ENCODE measurements around the gene RBM26. TPM values are rescaled to one million over a fixed set of nuclear protein-coding genes. Genes with fewer than 3 reads are reported as not detected.

RBM26 gene
- total RNA-seq, 4 donors from 2014 or later, result 21.1 to 43.1 (median 26.9) TPM

DNA sequence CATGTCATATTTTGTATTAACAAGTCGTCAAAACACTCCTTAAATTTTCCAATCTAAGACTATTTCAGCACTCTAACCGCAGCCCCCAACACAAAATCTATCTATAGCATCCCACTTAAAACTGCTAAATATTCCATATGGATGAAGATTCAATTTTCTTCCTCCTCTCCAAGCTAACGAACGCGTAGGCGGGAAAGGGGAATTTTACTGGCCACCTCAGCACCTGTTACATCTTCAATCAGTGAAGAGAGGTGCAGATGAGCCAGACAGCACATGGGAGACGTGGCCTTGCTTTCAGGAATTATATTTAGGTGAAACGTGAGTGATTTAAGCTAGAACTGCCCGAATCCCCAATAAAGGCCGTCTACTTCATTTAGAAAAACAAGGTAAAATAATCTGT lies 1.1 kb downstream of the RBM26 start:
- no peak for ATAC-seq

DNA sequence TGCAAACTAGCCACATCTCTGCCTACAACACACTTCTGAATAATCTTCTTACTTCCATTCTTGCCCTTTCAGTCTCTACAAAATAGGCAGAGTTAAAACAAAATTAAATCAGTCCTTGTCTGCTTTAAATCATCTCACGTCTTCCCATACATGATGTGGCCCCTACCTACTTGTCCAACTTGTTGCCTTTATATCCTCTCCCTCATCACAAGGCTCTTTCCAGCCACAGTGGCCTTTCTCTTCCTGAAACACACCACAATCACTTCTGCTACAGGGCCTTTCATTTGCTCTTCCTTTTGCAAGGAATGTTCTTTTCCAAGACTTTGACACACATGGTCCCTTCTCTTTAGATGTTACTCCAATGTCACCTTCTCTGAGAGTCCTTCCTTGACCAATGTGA lies 1.7 kb downstream of the RBM26 start:
- Histone ChIP-seq H3K27ac (no peak overlapping the region), H3K4me3 (peak overlapping the region; percentile 87 to 94), H3K9me3 (no peaks in the 10 kb centered on the region), H3K4me1 (peaks cover 17 to 61% (median 22%) of the 10 kb centered on the region in 3 donors), H3K36me3 (no peaks in the 10 kb centered on the region), H3K27me3 (no peaks in the 10 kb centered on the region)
- no peak for TF ChIP-seq POLR2AphosphoS5 (IDR thresholded peaks at IDR 0.05)
- no peak for TF ChIP-seq EP300 (IDR thresholded peaks at IDR 0.05)
- TF ChIP-seq, protein P1, sequence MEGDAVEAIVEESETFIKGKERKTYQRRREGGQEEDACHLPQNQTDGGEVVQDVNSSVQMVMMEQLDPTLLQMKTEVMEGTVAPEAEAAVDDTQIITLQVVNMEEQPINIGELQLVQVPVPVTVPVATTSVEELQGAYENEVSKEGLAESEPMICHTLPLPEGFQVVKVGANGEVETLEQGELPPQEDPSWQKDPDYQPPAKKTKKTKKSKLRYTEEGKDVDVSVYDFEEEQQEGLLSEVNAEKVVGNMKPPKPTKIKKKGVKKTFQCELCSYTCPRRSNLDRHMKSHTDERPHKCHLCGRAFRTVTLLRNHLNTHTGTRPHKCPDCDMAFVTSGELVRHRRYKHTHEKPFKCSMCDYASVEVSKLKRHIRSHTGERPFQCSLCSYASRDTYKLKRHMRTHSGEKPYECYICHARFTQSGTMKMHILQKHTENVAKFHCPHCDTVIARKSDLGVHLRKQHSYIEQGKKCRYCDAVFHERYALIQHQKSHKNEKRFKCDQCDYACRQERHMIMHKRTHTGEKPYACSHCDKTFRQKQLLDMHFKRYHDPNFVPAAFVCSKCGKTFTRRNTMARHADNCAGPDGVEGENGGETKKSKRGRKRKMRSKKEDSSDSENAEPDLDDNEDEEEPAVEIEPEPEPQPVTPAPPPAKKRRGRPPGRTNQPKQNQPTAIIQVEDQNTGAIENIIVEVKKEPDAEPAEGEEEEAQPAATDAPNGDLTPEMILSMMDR (IDR thresholded peaks at IDR 0.05), result no peak
- TF ChIP-seq POLR2A (IDR thresholded peaks at IDR 0.05), result no peak
- ATAC-seq, result no peak
- 23 to 38% methylated on average over 1 of the region's 1 CpG for WGBS, 2 donors (ENCODE audit: low coverage in 1 of 2)

More for the DNA sequence above, 1.1 kb downstream of the RBM26 start:
- WGBS, 2 donors (ENCODE audit: low coverage in 1 of 2), result 0 to 5% methylated on average over 5 to 10 of the region's 10 CpGs
- Histone ChIP-seq H3K4me3 (peak overlapping the region; percentile 87 to 94), H3K27me3 (no peaks in the 10 kb centered on the region), H3K4me1 (peaks cover 17 to 57% (median 22%) of the 10 kb centered on the region in 3 donors), H3K36me3 (no peaks in the 10 kb centered on the region), H3K9me3 (no peaks in the 10 kb centered on the region), H3K27ac (peak overlapping the region in 3 of 4 donors; percentile 92 to 95 (median 94))
- TF ChIP-seq EP300 (IDR thresholded peaks at IDR 0.05), result no peak
- no peak for TF ChIP-seq POLR2AphosphoS5 (IDR thresholded peaks at IDR 0.05)
- TF ChIP-seq, protein P1 (IDR thresholded peaks at IDR 0.05), result no peak
- no peak for TF ChIP-seq POLR2A (IDR thresholded peaks at IDR 0.05)

DNA sequence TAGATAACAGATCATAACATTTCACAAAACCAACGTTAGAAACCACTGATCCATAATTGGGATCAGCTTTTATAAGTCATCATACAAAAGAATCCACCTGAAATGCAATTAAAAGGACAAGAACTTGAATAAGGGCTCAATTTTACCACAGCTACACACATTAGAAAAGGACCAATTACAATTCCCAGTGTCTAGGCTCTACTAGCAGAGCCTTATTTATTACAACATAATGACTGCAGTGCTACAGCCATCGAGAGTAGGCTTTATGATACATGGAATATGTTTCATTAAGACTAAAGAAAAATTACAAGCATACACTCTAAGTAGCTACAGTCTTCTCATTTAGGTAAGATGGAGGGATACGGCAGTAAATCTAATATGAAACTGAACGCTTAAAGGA lies 2.9 kb downstream of the RBM26 start:
- peaks cover 17 to 73% (median 24%) of the 10 kb centered on the region in 3 donors for H3K4me1 ChIP-seq
- no peak for TF ChIP-seq POLR2A (IDR thresholded peaks at IDR 0.05)
- H3K36me3 ChIP-seq, result peaks cover 0 to 3% of the 10 kb centered on the region in 2 donors
- no peak overlapping the region for H3K27ac ChIP-seq
- WGBS, 2 donors (ENCODE audit: low coverage in 1 of 2), result 44 to 56% methylated on average over 4 of the region's 4 CpGs
- no peak for ATAC-seq
- H3K27me3 ChIP-seq, result no peaks in the 10 kb centered on the region
- peak overlapping the region in 1 of 2 donors; percentile 7 for H3K4me3 ChIP-seq
- H3K9me3 ChIP-seq, result no peaks in the 10 kb centered on the region

DNA sequence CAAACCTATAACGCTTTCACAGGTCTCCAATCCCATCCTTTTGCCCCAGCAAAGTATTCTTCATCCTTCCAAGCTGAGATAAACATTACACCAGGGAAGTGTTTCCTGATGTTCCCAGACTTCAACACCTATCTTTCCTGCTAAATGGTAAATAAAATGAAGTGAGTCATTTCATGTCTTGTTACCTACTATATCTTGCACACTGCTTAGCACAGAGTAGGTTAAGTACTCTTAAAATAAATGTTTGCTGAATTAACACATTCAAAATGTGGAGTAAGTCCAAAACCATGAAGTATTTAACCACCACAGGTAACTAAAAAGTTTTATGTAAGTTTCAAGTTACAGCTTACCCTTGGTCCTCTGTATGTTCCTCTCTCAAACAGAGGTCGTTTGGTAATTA lies 3.4 kb downstream of the RBM26 start:
- H3K4me1 ChIP-seq, result peaks cover 17 to 75% (median 24%) of the 10 kb centered on the region in 3 donors
- no peaks in the 10 kb centered on the region for H3K9me3 ChIP-seq
- no peak overlapping the region for H3K4me3 ChIP-seq
- H3K27me3 ChIP-seq, result no peaks in the 10 kb centered on the region
- TF ChIP-seq POLR2AphosphoS5 (IDR thresholded peaks at IDR 0.05), result no peak
- no peak for TF ChIP-seq EP300 (IDR thresholded peaks at IDR 0.05)
- TF ChIP-seq, protein P1 (IDR thresholded peaks at IDR 0.05), result no peak
- TF ChIP-seq POLR2A (IDR thresholded peaks at IDR 0.05), result no peak
- ATAC-seq, result no peak
- peaks cover 0 to 3% of the 10 kb centered on the region in 2 donors for H3K36me3 ChIP-seq
- WGBS, 2 donors (ENCODE audit: low coverage in 1 of 2), result 42 to 50% methylated on average over 2 of the region's 2 CpGs
- H3K27ac ChIP-seq, result peak overlapping the region in 1 of 4 donors; percentile 15

DNA sequence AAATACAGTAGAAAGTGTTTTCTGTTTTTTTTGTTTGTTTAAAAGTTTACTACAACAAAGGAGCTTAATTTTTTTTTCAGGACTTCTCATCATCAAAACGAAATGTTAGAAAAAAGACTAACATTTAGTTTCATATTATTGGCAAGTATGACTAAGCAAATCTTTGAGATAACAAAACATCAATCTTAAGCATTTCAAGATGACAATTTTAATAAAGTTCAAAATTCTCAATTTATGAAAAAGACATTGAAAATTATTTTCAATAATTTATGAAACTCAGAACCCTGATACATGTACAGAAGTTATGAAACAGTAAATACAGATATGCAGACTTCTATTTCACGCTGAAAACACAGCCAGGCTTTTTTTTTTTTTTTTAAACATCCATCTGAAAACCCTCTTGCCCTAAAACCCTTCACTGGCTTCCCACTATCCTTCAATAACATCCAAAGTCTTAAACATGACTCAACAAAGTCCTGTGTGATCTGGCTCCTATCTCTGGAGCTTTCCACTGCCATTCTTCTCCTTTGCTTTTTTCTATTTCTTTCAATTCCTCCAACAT lies 3.9 kb downstream of the RBM26 start:
- Histone ChIP-seq H3K27me3 (no peaks in the 10 kb centered on the region), H3K36me3 (peaks cover 0 to 4% of the 10 kb centered on the region in 2 donors), H3K4me1 (peaks cover 17 to 70% (median 22%) of the 10 kb centered on the region in 3 donors), H3K4me3 (no peak overlapping the region), H3K27ac (peak overlapping the region in 1 of 4 donors; percentile 15), H3K9me3 (no peaks in the 10 kb centered on the region)
- WGBS, 2 donors (ENCODE audit: low coverage in 1 of 2), result 32 to 54% methylated on average over 2 of the region's 2 CpGs
- no peak for ATAC-seq
- TF ChIP-seq POLR2AphosphoS5 (IDR thresholded peaks at IDR 0.05), result no peak
- TF ChIP-seq POLR2A (IDR thresholded peaks at IDR 0.05), result no peak
- no peak for TF ChIP-seq EP300 (IDR thresholded peaks at IDR 0.05)
- TF ChIP-seq, protein P1 (IDR thresholded peaks at IDR 0.05), result no peak

All from gastroesophageal sphincter (tissue), 4 donors.